ENCODE measurements around the gene OLA1. TPM values are rescaled to one million over a fixed set of nuclear protein-coding genes. Genes with fewer than 3 reads are reported as not detected.
A peak's percentile ranks its signal among the peaks of the same experiment; 100 is the strongest.

The OLA1 gene
- total and polyA plus RNA-seq, 2 of the 4 experiments (the other 2 are of a cell fraction), result 54.7 to 71.2 TPM

GRCh38 chr2:174233771-174234275 lies 14.5 kb downstream of the OLA1 start:
- no peak overlapping the region for H3K56ac ChIP-seq (ENCODE audit: extremely low read depth, insufficient read depth, low read length)
- no peaks in the 10 kb centered on the region for H3K4me1 ChIP-seq (ENCODE audit: control insufficient read depth, insufficient read depth, low read length)
- no peak overlapping the region for H4K8ac ChIP-seq (ENCODE audit: low read depth in 2 of 2, low read length in 2 of 2)
- no peak for ATAC-seq (ENCODE audit: low read depth)
- no peak overlapping the region for H2BK20ac ChIP-seq (ENCODE audit: low read depth, low read length)
- peaks cover 3% of the 10 kb centered on the region; the same call in 1 of the 2 replicates for H3K9me1 ChIP-seq (ENCODE audit: insufficient read depth, low read length)
- no peak overlapping the region for H3K4ac ChIP-seq (ENCODE audit: low read depth, low read length)
- TF ChIP-seq CHD1 (IDR thresholded peaks at IDR 0.05; ENCODE audit: low read depth, low read length) (no peak), ELK1 (IDR thresholded peaks at IDR 0.05; ENCODE audit: borderline replicate concordance, low read depth, low read length) (no peak)
- H3K27ac ChIP-seq (ENCODE audit: insufficient read depth, low read length), result no peak overlapping the region
- no peak overlapping the region for H2BK5ac ChIP-seq (ENCODE audit: low read depth, low read length, poor library complexity, severe bottlenecking)
- no peak overlapping the region for H2BK15ac ChIP-seq (ENCODE audit: low read depth, low read length)
- WGBS, 2 experiments (ENCODE audit: extremely low coverage in 2 of 2, insufficient read length in 1 of 2), result no CpG with 5 or more reads among the region's 1 CpG
- no peak overlapping the region for H3K4me3 ChIP-seq (ENCODE audit: insufficient read depth, low read depth, low read length)
- H4K20me1 ChIP-seq (ENCODE audit: insufficient read depth, low read length), result peaks cover 11% of the 10 kb centered on the region
- no peaks in the 10 kb centered on the region for H3K9me3 ChIP-seq (ENCODE audit: control insufficient read depth, insufficient read depth, low read length)
- ChIA-PET POLR2A (ENCODE audit: unreplicated experiment) (no interaction called here), CTCF (no interaction called here)
- H2AFZ ChIP-seq (replicated peaks; ENCODE audit: low read length, poor library complexity), result no peak overlapping the region
- H4K91ac ChIP-seq (ENCODE audit: insufficient read depth, low read depth, low read length), result no peak overlapping the region
- H3K4me2 ChIP-seq (ENCODE audit: low read depth, low read length), result no peak overlapping the region
- intact Hi-C loops (cut with micrococcal nuclease) (no loop called here), dilution Hi-C loops (cut with HindIII; ENCODE audit: low sequenced_read_pairs, unreplicated experiment) (no loop called here), in situ Hi-C loops (cut with MboI; ENCODE audit: low sequenced_read_pairs) (no loop called here)
- H2AK9ac ChIP-seq (replicated peaks; ENCODE audit: low read depth, low read length, poor library complexity), result no peak overlapping the region
- no peak overlapping the region for H3K23ac ChIP-seq (ENCODE audit: low read depth, low read length)
- no peak overlapping the region for H2BK120ac ChIP-seq (ENCODE audit: low read depth, low read length)
- no peak overlapping the region for H4K5ac ChIP-seq (ENCODE audit: low read depth, low read length)
- H2AK5ac ChIP-seq (ENCODE audit: low read depth, low read length), result no peak overlapping the region
- 0 out of 2 replicates have a peak overlapping the region, but pooled peaks have one; percentile 21 for H3K14ac ChIP-seq (replicated peaks; ENCODE audit: low read depth, low read length)
- H3K27me3 ChIP-seq (ENCODE audit: control insufficient read depth, insufficient read depth, low read length), result no peaks in the 10 kb centered on the region
- H3K79me1 ChIP-seq (ENCODE audit: low read depth in 1 of 2, low read length in 2 of 2), result peaks cover 34 to 48% of the 10 kb centered on the region in 2 experiments
- no peak for DNase-seq
- no peaks in the 10 kb centered on the region; the same call in 1 of the 2 replicates for H3K36me3 ChIP-seq (ENCODE audit: control insufficient read depth, insufficient read depth, low read length)
- no peak overlapping the region for H3K18ac ChIP-seq (ENCODE audit: low read depth, low read length)
- BruUV-seq (replicated peaks), result no TSS peak
- no peak overlapping the region for H3K9ac ChIP-seq (ENCODE audit: low read depth, low read length)

Data from IMR-90 (cell line).